22Rv1 (cell line): ENCODE results near the gene CAMKK1.

Experiments
- ZFX ChIP-seq: fragments of 450-650 bp; IDR thresholded peaks from 2 replicates; pipeline ENCODE4 v1.6.1; 2017; ENCODE audit warnings: antibody characterized with exemption, borderline replicate concordance
- TF ChIP-seq, protein P1 (sequence below): fragments of 450-650 bp; IDR thresholded peaks from 2 replicates; pipeline ENCODE4 v1.5.1; 2017; ENCODE audit warnings: mild to moderate bottlenecking

GRCh38 chr17:3909257-3909656, 16.4 kb upstream of the CAMKK1 start:
- TF ChIP-seq, protein P1, sequence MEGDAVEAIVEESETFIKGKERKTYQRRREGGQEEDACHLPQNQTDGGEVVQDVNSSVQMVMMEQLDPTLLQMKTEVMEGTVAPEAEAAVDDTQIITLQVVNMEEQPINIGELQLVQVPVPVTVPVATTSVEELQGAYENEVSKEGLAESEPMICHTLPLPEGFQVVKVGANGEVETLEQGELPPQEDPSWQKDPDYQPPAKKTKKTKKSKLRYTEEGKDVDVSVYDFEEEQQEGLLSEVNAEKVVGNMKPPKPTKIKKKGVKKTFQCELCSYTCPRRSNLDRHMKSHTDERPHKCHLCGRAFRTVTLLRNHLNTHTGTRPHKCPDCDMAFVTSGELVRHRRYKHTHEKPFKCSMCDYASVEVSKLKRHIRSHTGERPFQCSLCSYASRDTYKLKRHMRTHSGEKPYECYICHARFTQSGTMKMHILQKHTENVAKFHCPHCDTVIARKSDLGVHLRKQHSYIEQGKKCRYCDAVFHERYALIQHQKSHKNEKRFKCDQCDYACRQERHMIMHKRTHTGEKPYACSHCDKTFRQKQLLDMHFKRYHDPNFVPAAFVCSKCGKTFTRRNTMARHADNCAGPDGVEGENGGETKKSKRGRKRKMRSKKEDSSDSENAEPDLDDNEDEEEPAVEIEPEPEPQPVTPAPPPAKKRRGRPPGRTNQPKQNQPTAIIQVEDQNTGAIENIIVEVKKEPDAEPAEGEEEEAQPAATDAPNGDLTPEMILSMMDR = no peak
- TF ChIP-seq ZFX = no peak
